Aorta (tissue), 5 donors: ENCODE results near the gene DMBT1. TPM values are rescaled to one million over a fixed set of nuclear protein-coding genes. Genes with fewer than 3 reads are reported as not detected.
"Not testable (repeated sequence)": the region's sequence is repeated elsewhere in the genome, so short reads cannot be mapped to it uniquely, and the experiment has no call there.

ENCODE experiments used
- ATAC-seq: fragments of 200-7000 bp; cut with Tn5 transposase; one replicate; pipeline ENCODE4 v1.9.1; 2022; ENCODE audit warnings: moderate library complexity; ENCODE audit not compliant: low FRiP score
- DNase-seq, 2 donors: peaks; one replicate each; pipeline ENCODE4 v3.0.0-alpha.2; 2020
- H3K27ac ChIP-seq, 2 donors: one replicate each; pipeline ENCODE4 v1.5.1; 2013; ENCODE audit warnings: low read length in 2 of 2, mild to moderate bottlenecking in 2 of 2, moderate library complexity in 2 of 2, control low read depth in 1 of 2, inconsistent platforms in 1 of 2, low read depth in 1 of 2
- H3K27me3 ChIP-seq, 2 donors: one replicate each; pipeline ENCODE4 v1.6.1; 2013; ENCODE audit warnings: control low read depth in 1 of 2, low read length in 1 of 2, mild to moderate bottlenecking in 1 of 2, moderate library complexity in 1 of 2; ENCODE audit not compliant: insufficient read depth in 2 of 2, control insufficient read depth in 1 of 2
- H3K36me3 ChIP-seq, 2 donors: one replicate each; pipeline ENCODE4 v1.6.1; 2013; ENCODE audit warnings: control low read depth in 1 of 2, low read length in 1 of 2, mild to moderate bottlenecking in 1 of 2; ENCODE audit not compliant: insufficient read depth in 2 of 2, control insufficient read depth in 1 of 2
- H3K4me1 ChIP-seq, 2 donors: one replicate each; pipeline ENCODE4 v1.6.1; 2013; ENCODE audit warnings: low read length in 2 of 2, control low read depth in 1 of 2, mild to moderate bottlenecking in 1 of 2, moderate library complexity in 1 of 2; ENCODE audit not compliant: insufficient read depth in 2 of 2, control insufficient read depth in 1 of 2
- H3K4me3 ChIP-seq, 2 donors: one replicate each; pipeline ENCODE4 v1.5.1; 2013; ENCODE audit warnings: low read length in 2 of 2, control low read depth in 1 of 2, mild to moderate bottlenecking in 1 of 2
- H3K9me3 ChIP-seq: one replicate; pipeline ENCODE4 v1.6.1; 2013; ENCODE audit warnings: mild to moderate bottlenecking, low read length; ENCODE audit not compliant: control insufficient read depth
- WGBS, 2 donors: extraction: QIAGEN DNeasy Blood & Tissue Kit; methylation state at CpG; one replicate each; pipeline ENCODE4 v1.1.7; 2013; 5-methylcytosine and 5-hydroxymethylcytosine counted together
- intact Hi-C, 2 donors: fragments of 100-400 bp; cut with DNase I; formaldehyde crosslinking; loops; one replicate each; pipeline versions ENCODE4 v1.14.2 to v1.15.0; 2022
- polyA plus RNA-seq, 2 donors: library from polyadenylated mRNA; stranded (reverse); fragments of 200-250 nt; gene quantifications; one replicate each; pipeline ENCODE4 v1.2.3, GENCODE V29; 2013
- total RNA-seq, 2 donors: library from RNA; stranded (reverse); fragmentation: NEBNext Ultra II Directional; extraction: Animal tissue kit (Norgen Biotek cat#: 25700); gene quantifications; one replicate each; pipeline ENCODE4 v1.2.1, GENCODE V29; 2021
- donor health status: healthy with polysubstance abuse.
- donor health status: Bipolar disorder and iron deficiency.
- donor health status: DM: no; HTN: no; CAD: no.
- donor health status: DM: no; HTN: no; CAD: no.
- donor health status: DM: yes; HTN: yes; CAD: no.

The DMBT1 gene
- total and polyA plus RNA-seq, 4 donors = 0.05 to 4.9 (median 0.11) TPM

DNA sequence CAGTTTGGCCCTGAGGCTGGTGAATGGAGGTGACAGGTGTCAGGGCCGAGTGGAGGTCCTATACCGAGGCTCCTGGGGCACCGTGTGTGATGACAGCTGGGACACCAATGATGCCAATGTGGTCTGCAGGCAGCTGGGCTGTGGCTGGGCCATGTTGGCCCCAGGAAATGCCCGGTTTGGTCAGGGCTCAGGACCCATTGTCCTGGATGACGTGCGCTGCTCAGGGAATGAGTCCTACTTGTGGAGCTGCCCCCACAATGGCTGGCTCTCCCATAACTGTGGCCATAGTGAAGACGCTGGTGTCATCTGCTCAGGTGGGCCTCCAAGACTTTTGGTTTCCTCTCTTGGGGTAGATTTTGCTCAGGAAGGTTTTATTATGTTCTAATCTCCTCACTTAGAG is 25.5 kb downstream of the DMBT1 start:
- H3K27me3 ChIP-seq, intact Hi-C loops, H3K27ac ChIP-seq, H3K36me3 ChIP-seq, H3K4me3 ChIP-seq, H3K9me3 ChIP-seq, DNase-seq, H3K4me1 ChIP-seq, ATAC-seq: not testable (repeated sequence)
- WGBS, 2 donors = 92 to 95% methylated on average over 7 of the region's 7 CpGs

DNA sequence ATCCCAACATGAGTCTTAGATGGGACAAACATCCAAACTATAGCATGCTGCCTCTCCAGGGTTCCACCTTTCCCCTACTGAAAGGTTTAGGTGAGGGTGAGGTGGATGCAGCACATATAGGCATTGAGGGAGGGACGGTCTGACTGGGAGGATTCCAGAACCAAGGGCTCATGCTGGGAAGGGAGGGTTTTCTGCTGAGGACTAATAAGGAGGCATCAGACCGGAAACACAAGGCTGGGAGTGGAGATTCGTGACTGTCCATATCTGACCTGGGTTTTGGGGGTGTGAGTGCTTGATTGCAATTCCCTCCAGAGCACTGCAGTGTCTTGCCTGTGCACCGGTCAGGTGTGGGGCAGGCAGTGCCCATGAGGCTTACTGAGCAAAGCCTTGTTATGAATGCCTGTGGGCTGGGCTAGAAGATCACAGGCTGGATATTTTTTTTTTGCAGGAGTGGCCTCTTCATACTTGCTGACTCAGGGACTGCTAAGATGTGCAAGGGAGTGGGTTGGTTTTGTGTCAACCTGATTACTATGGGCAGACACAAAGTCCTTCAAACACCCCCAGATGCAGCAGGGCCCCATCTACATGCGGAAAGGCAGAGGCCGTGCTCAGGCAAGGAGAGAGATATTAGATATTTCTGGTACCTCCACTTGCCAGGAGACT is 26.7 kb downstream of the DMBT1 start:
- no peak for ATAC-seq
- DNase-seq = no peak
- no peaks in the 10 kb centered on the region for H3K27me3 ChIP-seq
- no peak overlapping the region for H3K27ac ChIP-seq
- H3K36me3 ChIP-seq = no peaks in the 10 kb centered on the region
- no peaks in the 10 kb centered on the region for H3K9me3 ChIP-seq
- H3K4me3 ChIP-seq = no peak overlapping the region
- no peaks in the 10 kb centered on the region for H3K4me1 ChIP-seq
- intact Hi-C loops = no loop called here
- 90 to 94% methylated on average over 6 of the region's 6 CpGs for WGBS, 2 donors

DNA sequence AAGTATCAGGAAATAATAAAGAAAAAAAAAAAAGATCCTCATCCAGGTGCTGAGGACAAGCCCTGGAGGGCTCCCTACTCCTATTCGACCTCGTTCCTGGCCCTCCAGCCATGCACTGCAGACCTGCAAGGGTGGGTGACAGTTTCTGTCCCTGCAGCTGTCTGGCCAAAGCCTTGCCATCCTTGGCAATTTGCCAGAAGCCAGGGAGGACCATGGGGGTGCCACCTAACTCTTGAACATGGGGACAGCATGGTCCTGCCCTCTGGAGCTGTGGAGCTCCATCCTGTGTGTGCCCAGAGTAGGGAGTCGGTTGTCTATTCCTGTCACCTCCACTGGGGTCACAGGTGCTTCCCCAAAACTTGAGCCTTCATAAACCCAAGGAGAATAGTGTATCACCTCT is 27.8 kb downstream of the DMBT1 start:
- Histone ChIP-seq H3K4me1 (no peaks in the 10 kb centered on the region), H3K36me3 (no peaks in the 10 kb centered on the region), H3K27ac (no peak overlapping the region), H3K9me3 (no peaks in the 10 kb centered on the region), H3K4me3 (no peak overlapping the region), H3K27me3 (no peaks in the 10 kb centered on the region)
- ATAC-seq = no peak
- no peak for DNase-seq
- intact Hi-C loops = no loop called here
- WGBS, 2 donors = 92 to 93% methylated on average over 3 of the region's 3 CpGs

DNA sequence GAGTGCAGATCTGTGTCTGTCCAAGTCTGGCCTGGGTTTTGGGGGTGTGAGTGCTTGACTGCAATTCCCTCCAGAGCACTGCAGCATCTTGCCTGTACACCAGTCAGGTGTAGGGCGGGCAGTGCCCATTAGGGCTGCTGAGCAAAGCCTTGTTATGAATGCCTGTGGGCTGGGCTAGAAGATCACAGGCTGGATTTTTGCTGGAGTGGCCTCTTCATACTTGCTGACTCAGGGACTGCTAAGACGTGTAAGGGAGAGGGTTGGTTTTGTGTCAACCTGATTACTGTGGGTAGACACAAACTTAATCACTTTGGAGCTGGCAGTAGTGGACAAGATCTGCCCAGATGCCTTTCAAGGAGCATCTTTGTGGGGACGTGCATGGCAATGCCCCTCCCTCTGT is 29.6 kb downstream of the DMBT1 start:
- no peaks in the 10 kb centered on the region for H3K9me3 ChIP-seq
- intact Hi-C loops = no loop called here
- WGBS, 2 donors = 82 to 88% methylated on average over 3 of the region's 3 CpGs
- DNase-seq (no peak), ATAC-seq (no peak)
- no peaks in the 10 kb centered on the region for H3K4me1 ChIP-seq
- H3K4me3 ChIP-seq = no peak overlapping the region
- H3K27me3 ChIP-seq = no peaks in the 10 kb centered on the region
- H3K27ac ChIP-seq = no peak overlapping the region
- H3K36me3 ChIP-seq = no peaks in the 10 kb centered on the region

DNA sequence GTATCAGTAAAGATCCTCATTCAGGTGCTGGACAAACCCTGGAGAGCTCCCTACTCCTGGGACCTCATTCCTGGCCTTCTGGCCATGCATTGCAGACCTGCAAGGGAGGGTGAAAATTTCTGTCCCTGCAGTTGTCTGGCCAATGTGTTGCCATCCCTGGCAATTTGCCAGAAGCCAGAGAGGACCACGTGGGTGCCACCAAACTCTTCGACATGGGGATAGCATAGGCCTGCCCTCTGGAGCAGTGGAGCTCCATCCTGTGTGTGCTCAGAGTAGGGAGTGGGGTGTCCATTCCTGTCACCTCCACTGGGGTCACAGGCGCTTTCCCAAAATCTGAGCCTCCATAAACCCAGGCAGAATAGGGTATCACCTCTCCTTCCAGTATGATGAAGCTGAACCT is 31.2 kb downstream of the DMBT1 start:
- Histone ChIP-seq H3K27ac (no peak overlapping the region), H3K4me3 (no peak overlapping the region), H3K4me1 (no peaks in the 10 kb centered on the region), H3K36me3 (no peaks in the 10 kb centered on the region), H3K27me3 (no peaks in the 10 kb centered on the region), H3K9me3 (no peaks in the 10 kb centered on the region)
- intact Hi-C loops = no loop called here
- no peak for DNase-seq
- ATAC-seq = no peak
- WGBS, 2 donors = 75 to 80% methylated on average over 3 of the region's 3 CpGs

DNA sequence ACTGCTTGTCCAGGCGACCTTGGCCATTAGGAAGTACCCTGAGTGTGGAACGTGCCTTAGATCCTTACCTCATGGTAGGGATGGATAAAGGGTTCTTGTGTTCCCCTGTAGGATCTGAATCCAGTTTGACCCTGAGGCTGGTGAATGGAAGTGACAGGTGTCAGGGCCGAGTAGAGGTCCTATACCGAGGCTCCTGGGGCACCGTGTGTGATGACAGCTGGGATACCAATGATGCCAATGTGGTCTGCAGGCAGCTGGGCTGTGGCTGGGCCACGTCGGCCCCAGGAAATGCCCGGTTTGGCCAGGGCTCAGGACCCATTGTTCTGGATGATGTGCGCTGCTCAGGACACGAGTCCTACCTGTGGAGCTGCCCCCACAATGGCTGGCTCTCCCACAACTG is 31.6 kb downstream of the DMBT1 start:
- Histone ChIP-seq H3K27me3 (no peaks in the 10 kb centered on the region), H3K27ac (no peak overlapping the region), H3K36me3 (no peaks in the 10 kb centered on the region), H3K4me3 (no peak overlapping the region), H3K4me1 (no peaks in the 10 kb centered on the region), H3K9me3 (no peaks in the 10 kb centered on the region)
- no peak for DNase-seq
- intact Hi-C loops = no loop called here
- WGBS, 2 donors = 87 to 91% methylated on average over 8 to 10 of the region's 10 CpGs
- no peak for ATAC-seq

DNA sequence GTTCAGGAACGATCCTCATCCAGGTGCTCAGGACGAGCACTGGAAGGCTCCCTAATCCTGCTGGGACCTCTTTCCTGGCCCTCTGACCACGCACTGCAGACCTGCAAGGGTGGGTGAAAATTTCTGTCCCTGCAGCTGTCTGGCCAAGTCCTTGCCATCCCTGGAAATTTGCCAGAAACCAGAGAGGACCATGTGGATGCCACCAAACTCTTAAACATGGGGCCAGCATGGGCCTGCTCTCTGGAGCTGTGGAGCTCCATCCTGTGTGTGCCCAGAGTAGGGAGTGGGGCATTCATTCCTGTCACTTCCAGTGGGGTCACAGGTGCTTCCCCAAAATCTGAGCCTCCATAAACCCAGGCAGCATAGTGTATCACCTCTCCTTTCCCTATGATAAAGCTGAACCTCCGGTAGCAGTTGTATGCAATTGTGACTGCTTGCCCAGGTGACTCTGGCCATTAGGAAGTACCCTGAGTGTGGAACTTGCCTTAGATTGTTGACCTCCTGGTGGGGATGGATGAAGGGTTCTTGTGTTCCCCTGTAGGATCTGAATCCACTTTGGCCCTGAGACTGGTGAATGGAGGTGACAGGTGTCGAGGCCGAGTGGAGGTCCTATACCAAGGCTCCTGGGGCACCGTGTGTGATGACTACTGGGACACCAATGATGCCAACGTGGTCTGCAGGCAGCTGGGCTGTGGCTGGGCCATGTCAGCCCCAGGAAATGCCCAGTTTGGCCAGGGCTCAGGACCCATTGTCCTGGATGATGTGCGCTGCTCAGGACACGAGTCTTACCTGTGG is 57.1 kb downstream of the DMBT1 start:
- no peaks in the 10 kb centered on the region for H3K4me1 ChIP-seq
- intact Hi-C loops = no loop called here

DNA sequence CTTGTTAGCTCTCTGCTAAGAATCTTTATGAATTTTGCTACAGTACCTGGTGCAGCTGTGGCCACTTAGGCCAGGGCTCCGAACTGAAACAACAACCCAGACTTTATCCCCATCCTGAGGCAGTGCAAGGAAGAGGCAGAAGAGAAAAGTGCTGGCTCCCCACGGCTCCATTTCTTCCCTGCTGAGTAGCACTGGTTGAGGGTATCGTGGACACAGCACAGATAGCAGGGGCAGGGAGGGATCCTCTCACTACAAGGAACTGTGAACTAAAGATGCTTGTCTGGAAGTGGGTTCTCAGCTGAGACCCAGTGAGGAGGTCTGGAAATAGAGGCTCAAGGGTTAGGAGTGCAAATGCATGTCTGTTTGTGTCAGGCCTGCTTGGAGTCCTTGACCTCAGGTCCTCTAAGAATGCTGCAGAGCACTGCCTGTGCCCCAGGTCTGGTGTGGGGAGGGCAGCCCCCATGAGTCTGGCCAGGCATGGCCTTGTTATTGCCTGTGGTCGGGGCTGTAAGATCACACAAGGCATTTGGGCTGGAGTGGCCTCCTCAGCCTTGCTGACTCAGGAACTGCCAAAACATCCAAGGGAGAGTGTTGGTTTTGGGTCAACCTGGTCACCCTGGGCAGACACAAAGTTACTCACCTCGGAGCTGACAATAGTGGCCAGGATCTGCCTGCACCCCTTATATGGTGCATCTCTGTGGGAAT is 58.1 kb downstream of the DMBT1 start:
- Histone ChIP-seq H3K27ac (no peak overlapping the region), H3K9me3 (peaks cover under 1% of the 10 kb centered on the region), H3K4me1 (no peaks in the 10 kb centered on the region), H3K27me3 (no peaks in the 10 kb centered on the region), H3K4me3 (no peak overlapping the region), H3K36me3 (no peaks in the 10 kb centered on the region)
- WGBS, 2 donors = 66% methylated on average over 5 of the region's 5 CpGs
- DNase-seq (peak in 1 of 2 donors; percentile 31), ATAC-seq (no peak)
- intact Hi-C loops = no loop called here

More for the DNA sequence above, 57.1 kb downstream of the DMBT1 start:
- DNase-seq = peak in 1 of 2 donors; percentile 52
- no peak overlapping the region for H3K4me3 ChIP-seq
- no peaks in the 10 kb centered on the region for H3K36me3 ChIP-seq
- ATAC-seq = no peak
- no peak overlapping the region for H3K27ac ChIP-seq
- H3K27me3 ChIP-seq = no peaks in the 10 kb centered on the region
- H3K9me3 ChIP-seq = no peaks in the 10 kb centered on the region
- WGBS, 2 donors = 78 to 82% methylated on average over 9 to 10 of the region's 10 CpGs
